Tibial nerve (tissue), 4 donors: ENCODE measurements around the gene TRDN.

Experiments used
- CTCF ChIP-seq, 5 experiments: fragments of 200-600 bp in 3 of 5; fragments of 450-650 bp in 2 of 5; sonication (generic) in 3 of 5; IDR thresholded peaks; one replicate each; pipeline ENCODE4 v1.5.1; 2016 to 2019; ENCODE audit warnings: antibody characterized with exemption in 5 of 5, mild to moderate bottlenecking in 3 of 5, moderate library complexity in 2 of 5
- EP300 ChIP-seq, 2 donors: sonication (generic); formaldehyde crosslinking; IDR thresholded peaks; one replicate each; pipeline ENCODE4 v1.6.1; 2017; ENCODE audit warnings: antibody characterized with exemption in 2 of 2, mild to moderate bottlenecking in 1 of 2
- POLR2A ChIP-seq, 2 donors: fragments of 450-650 bp; IDR thresholded peaks; one replicate each; pipeline ENCODE4 v1.6.1; 2017; ENCODE audit warnings: antibody characterized with exemption in 2 of 2, mild to moderate bottlenecking in 2 of 2, moderate library complexity in 2 of 2

DNA sequence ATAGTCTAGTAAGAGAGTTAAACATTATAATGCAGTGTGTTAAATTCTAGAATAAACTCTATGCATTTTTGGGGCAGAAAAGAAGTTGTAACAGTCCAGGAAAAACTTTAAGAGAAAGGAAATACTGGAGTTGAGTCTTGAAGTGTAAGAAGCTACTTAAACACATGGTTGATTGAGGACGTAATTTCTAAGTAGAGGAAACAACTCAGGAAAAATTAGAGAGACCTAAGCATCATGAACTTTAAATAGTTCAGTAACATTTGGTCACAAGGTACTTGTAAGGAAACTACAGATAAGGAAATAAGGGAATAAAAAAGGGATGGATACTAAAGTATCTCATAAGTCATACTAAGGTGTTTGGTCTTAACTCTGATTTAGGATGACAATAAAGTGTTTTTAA lies 4.7 kb upstream of the TRDN start:
- TF ChIP-seq CTCF (IDR thresholded peaks at IDR 0.05) (no peak), POLR2A (IDR thresholded peaks at IDR 0.05) (no peak), EP300 (IDR thresholded peaks at IDR 0.05) (no peak)
